WTC11 (cell line): ENCODE results near the gene LAMA5. TPM values are rescaled to one million over a fixed set of nuclear protein-coding genes. Genes with fewer than 3 reads are reported as not detected.
A peak's percentile ranks its signal among the peaks of the same experiment; 100 is the strongest.

Experiments used
- ATAC-seq: fragments of 200-7000 bp; cut with Tn5 transposase; 2 replicates; pipeline ENCODE4 v1.10.0; 2021; ENCODE audit warnings: mild to moderate bottlenecking, moderate library complexity
- CTCF ChIA-PET: fragments of 300-600 bp; sonication (Branson Sonifier 250); formaldehyde crosslinking; loops from one replicate; lab custom pipeline; 2021; ENCODE audit warnings: antibody characterized with exemption; lab: Charles Lee
- POLR2A ChIA-PET: fragments of 350-600 bp; sonication (Branson Sonifier 250); formaldehyde crosslinking; loops from one replicate; lab custom pipeline; 2021; ENCODE audit warnings: antibody characterized with exemption; lab: Charles Lee
- DNase-seq: peaks from one replicate; pipeline ENCODE4 v3.0.0; 2021; ENCODE audit warnings: low spot score
- H3K27ac Mint-ChIP-seq: 2 replicates; pipeline ENCODE4 v1.8.0; 2021; ENCODE audit warnings: mixed read lengths
- H3K27me3 Mint-ChIP-seq: 2 replicates; pipeline ENCODE4 v1.8.0; 2021; ENCODE audit warnings: low read depth, mild to moderate bottlenecking, moderate library complexity, mixed read lengths
- H3K36me3 Mint-ChIP-seq: 2 replicates; pipeline ENCODE4 v1.8.0; 2021; ENCODE audit warnings: mixed read lengths
- H3K4me1 Mint-ChIP-seq: 2 replicates; pipeline ENCODE4 v1.8.0; 2022; ENCODE audit warnings: mixed read lengths
- H3K4me3 Mint-ChIP-seq: 2 replicates; pipeline ENCODE4 v1.8.0; 2021; ENCODE audit warnings: mild to moderate bottlenecking, moderate library complexity, mixed read lengths
- H3K9me3 Mint-ChIP-seq: 2 replicates; pipeline ENCODE4 v1.8.0; 2021; ENCODE audit warnings: mixed read lengths
- AR ChIP-seq: fragments of 250-450 bp; sonication (Bioruptor Pico); IDR thresholded peaks from 2 replicates; pipeline ENCODE4 v1.9.0; 2021; ENCODE audit warnings: mild to moderate bottlenecking
- CDX4 ChIP-seq: fragments of 250-450 bp; sonication (Bioruptor Pico); IDR thresholded peaks from 2 replicates; pipeline ENCODE4 v1.9.0; 2021; ENCODE audit warnings: moderate library complexity, mild to moderate bottlenecking, inconsistent platforms, borderline replicate concordance
- CREM ChIP-seq: sonication (generic); formaldehyde crosslinking; IDR thresholded peaks from 2 replicates; pipeline ENCODE4 v1.8.1; 2022; ENCODE audit warnings: mild to moderate bottlenecking, missing genetic modification reagents, moderate library complexity
- CTCF ChIP-seq: fragments of 200-600 bp; IDR thresholded peaks from 2 replicates; pipeline ENCODE4 v1.8.0; 2022; ENCODE audit warnings: antibody characterized with exemption
- EMX1 ChIP-seq: fragments of 250-450 bp; sonication (Bioruptor Pico); IDR thresholded peaks from 2 replicates; pipeline ENCODE4 v1.8.0; 2021; ENCODE audit warnings: mild to moderate bottlenecking
- ESRRA ChIP-seq: sonication (generic); formaldehyde crosslinking; IDR thresholded peaks from 2 replicates; pipeline ENCODE4 v1.8.1; 2022; ENCODE audit warnings: mild to moderate bottlenecking, missing genetic modification reagents, borderline replicate concordance
- GABPB1 ChIP-seq: sonication (generic); formaldehyde crosslinking; IDR thresholded peaks from 2 replicates; pipeline ENCODE4 v1.8.1; 2023; ENCODE audit warnings: mild to moderate bottlenecking, missing genetic modification reagents
- GRHL2 ChIP-seq: fragments of 250-450 bp; sonication (Bioruptor Pico); IDR thresholded peaks from 2 replicates; pipeline ENCODE4 v1.8.0; 2022; ENCODE audit warnings: mild to moderate bottlenecking, moderate library complexity; ENCODE audit not compliant: insufficient replicate concordance, severe bottlenecking
- JAZF1 ChIP-seq: fragments of 250-450 bp; sonication (Bioruptor Pico); IDR thresholded peaks from 2 replicates; pipeline ENCODE4 v1.9.0; 2021; ENCODE audit warnings: moderate library complexity, mild to moderate bottlenecking, inconsistent platforms
- JUN ChIP-seq: sonication (generic); formaldehyde crosslinking; IDR thresholded peaks from 2 replicates; pipeline ENCODE4 v1.8.0; 2023; ENCODE audit warnings: mild to moderate bottlenecking, missing genetic modification reagents
- MYBL2 ChIP-seq: sonication (generic); formaldehyde crosslinking; IDR thresholded peaks from 2 replicates; pipeline ENCODE4 v1.8.1; 2023; ENCODE audit warnings: mild to moderate bottlenecking, moderate library complexity, missing genetic modification reagents
- NR2C2 ChIP-seq: sonication (generic); formaldehyde crosslinking; IDR thresholded peaks from 2 replicates; pipeline ENCODE4 v1.8.0; 2022; ENCODE audit warnings: mild to moderate bottlenecking, missing genetic modification reagents
- PRRX2 ChIP-seq: fragments of 250-450 bp; sonication (Bioruptor Pico); IDR thresholded peaks from 2 replicates; pipeline ENCODE4 v1.8.0; 2021; ENCODE audit warnings: mild to moderate bottlenecking
- SOX15 ChIP-seq: fragments of 250-450 bp; sonication (Bioruptor Pico); IDR thresholded peaks from 2 replicates; pipeline ENCODE4 v1.9.0; 2021; ENCODE audit warnings: mild to moderate bottlenecking
- SP1 ChIP-seq: sonication (generic); formaldehyde crosslinking; conservative IDR thresholded peaks from 2 replicates; pipeline ENCODE4 v1.8.1; 2022; ENCODE audit warnings: missing genetic modification reagents
- ZNF121 ChIP-seq: sonication (generic); formaldehyde crosslinking; IDR thresholded peaks from 2 replicates; pipeline ENCODE4 v1.8.0; 2023; ENCODE audit warnings: missing genetic modification reagents
- ZNF138 ChIP-seq: sonication (generic); formaldehyde crosslinking; conservative IDR thresholded peaks from 2 replicates; pipeline ENCODE4 v1.8.1; 2022; ENCODE audit warnings: mild to moderate bottlenecking, moderate library complexity, missing genetic modification reagents
- total RNA-seq: library from RNA; stranded (reverse); gene quantifications from 3 replicates; pipeline ENCODE4 v1.2.3, GENCODE V29; 2021

The LAMA5 gene
- total RNA-seq, 1 experiment from 2014 or later = 329 TPM

GRCh38 chr20:62359491-62360121 lies 7.5 kb downstream of the LAMA5 start (continued):
- TF ChIP-seq NR2C2 (CRISPR knock-in tag) (no peak), PRRX2 (CRISPR knock-in tag) (no peak)

GRCh38 chr20:62359043-62359490 lies 8.0 kb downstream of the LAMA5 start:
- ChIA-PET CTCF (interaction anchor here (0.6 to 1.7 kb wide), 2 partner anchors 9 to 10 kb away, joined by 3 to 6 read pairs; no protein-coding TSS in a partner anchor), POLR2A (interaction anchor here (4.4 kb wide), 1 partner anchor 8 kb away, joined by 21 read pairs; the partner anchor contains the start of gene LAMA5)
- H3K4me3 Mint-ChIP-seq = no peak overlapping the region
- DNase-seq = no peak
- H3K9me3 Mint-ChIP-seq = no peaks in the 10 kb centered on the region
- ATAC-seq = no peak
- H3K4me1 Mint-ChIP-seq = peaks cover 38% of the 10 kb centered on the region
- no peaks in the 10 kb centered on the region for H3K36me3 Mint-ChIP-seq
- peak overlapping the region; percentile 74; the same call in 1 of the 2 replicates for H3K27ac Mint-ChIP-seq
- no peak for TF ChIP-seq CTCF
- peak; percentile 39; the same call in 1 of the 2 replicates for TF ChIP-seq ZNF121 (CRISPR knock-in tag)
- H3K27me3 Mint-ChIP-seq = no peaks in the 10 kb centered on the region

- Mint-ChIP-seq H3K36me3 (no peaks in the 10 kb centered on the region), H3K9me3 (no peaks in the 10 kb centered on the region), H3K4me1 (peaks cover 32% of the 10 kb centered on the region), H3K27ac (peak overlapping the region; percentile 74), H3K27me3 (no peaks in the 10 kb centered on the region), H3K4me3 (no peak overlapping the region)
- ATAC-seq (no peak), DNase-seq (no peak)
- ChIA-PET POLR2A (interaction anchor here (0.5 to 4.4 kb wide), 2 partner anchors 9 to 168 kb away, joined by 5 to 21 read pairs; partner anchors contain the start of gene LAMA5), CTCF (interaction anchor here (0.6 to 1.7 kb wide), 3 partner anchors 10 to 24 kb away, joined by 3 to 6 read pairs (median 5); no protein-coding TSS in a partner anchor)
- TF ChIP-seq SP1 (CRISPR knock-in tag) (no peak), ESRRA (CRISPR knock-in tag) (no peak), JUN (CRISPR knock-in tag) (no peak), GRHL2 (CRISPR knock-in tag) (no peak), NR2C2 (CRISPR knock-in tag) (no peak), CDX4 (CRISPR knock-in tag) (no peak), GABPB1 (CRISPR knock-in tag) (no peak), CREM (CRISPR knock-in tag) (no peak), JAZF1 (CRISPR knock-in tag) (no peak)
These were observed 8.7 kb downstream of the LAMA5 start for GRCh38 chr20:62358171-62359042.

GRCh38 chr20:62357681-62358080 lies 9.4 kb downstream of the LAMA5 start:
- Mint-ChIP-seq H3K36me3 (no peaks in the 10 kb centered on the region), H3K4me1 (peaks cover 25% of the 10 kb centered on the region), H3K9me3 (no peaks in the 10 kb centered on the region), H3K27me3 (no peaks in the 10 kb centered on the region), H3K4me3 (no peak overlapping the region), H3K27ac (no peak overlapping the region)
- POLR2A ChIA-PET = interaction anchor here (0.5 to 4.4 kb wide), 2 partner anchors 10 to 169 kb away, joined by 5 to 21 read pairs; partner anchors contain the start of gene LAMA5
- DNase-seq = no peak
- CTCF ChIA-PET = interaction anchor here (0.8 to 1.7 kb wide), 2 partner anchors 12 to 25 kb away, joined by 5 to 6 read pairs; no protein-coding TSS in a partner anchor
- ATAC-seq = no peak
- TF ChIP-seq EMX1 (CRISPR knock-in tag) (no peak), ZNF138 (CRISPR knock-in tag) (no peak), SOX15 (CRISPR knock-in tag) (no peak), PRRX2 (CRISPR knock-in tag) (no peak), CDX4 (CRISPR knock-in tag) (no peak), AR (CRISPR knock-in tag) (no peak), MYBL2 (CRISPR knock-in tag) (no peak)
